RCC 7860 (cell line): ENCODE measurements around the gene SNRPA1.
"Not testable (repeated sequence)": the region's sequence is repeated elsewhere in the genome, so short reads cannot be mapped to it uniquely, and the experiment has no call there.

Experiments used
- DNase-seq: peaks from one replicate; pipeline ENCODE4 v3.0.0-alpha.2; 2015; ENCODE audit warnings: low spot score
- FAIRE-seq: peaks from 2 replicates; lab custom pipeline; 2012; peaks lifted over from hg19 to GRCh38; lab: Jason Lieb, UNC

Gene SNRPA1

GRCh38 chr15:101296418-101297405 is 1.7 kb upstream of the SNRPA1 start:
- FAIRE-seq (no peak), DNase-seq (no peak)

GRCh38 chr15:101295607-101296161 is 636 bp upstream of the SNRPA1 start:
- FAIRE-seq (no peak), DNase-seq (peak; percentile 9)

GRCh38 chr15:101293122-101293521 is 1.9 kb downstream of the SNRPA1 start:
- no peak for FAIRE-seq
- no peak for DNase-seq

- FAIRE-seq (peak; percentile 15), DNase-seq (peak; percentile 25)
Measured at GRCh38 chr15:101288905-101289513, 6.0 kb downstream of the SNRPA1 start.

- FAIRE-seq, DNase-seq: not testable (repeated sequence)
Measured at GRCh38 chr15:101287342-101287741, 7.7 kb downstream of the SNRPA1 start.

- DNase-seq (no peak), FAIRE-seq (no peak)
Measured at GRCh38 chr15:101286471-101287114, 8.5 kb downstream of the SNRPA1 start.

GRCh38 chr15:101283931-101284330 is 11.1 kb downstream of the SNRPA1 start:
- DNase-seq (no peak), FAIRE-seq (no peak)

- FAIRE-seq: no peak
- no peak for DNase-seq
Measured at GRCh38 chr15:101280007-101280406, 15.0 kb downstream of the SNRPA1 start.

GRCh38 chr15:101277943-101278564 is 17.0 kb downstream of the SNRPA1 start:
- DNase-seq (no peak), FAIRE-seq (no peak)

- FAIRE-seq: no peak
- DNase-seq: peak; percentile 53
Measured at GRCh38 chr15:101277038-101277822, 17.8 kb downstream of the SNRPA1 start, which contains the start of gene SELENOS. Gene SELENOS, minus strand, starts transcription at chr15:101277485. Its CDS starts 68 bp downstream, at chr15:101277417.

GRCh38 chr15:101276501-101277037 is 18.5 kb downstream of the SNRPA1 start:
- FAIRE-seq: no peak
- DNase-seq: peak; percentile 28

- no peak for DNase-seq
- FAIRE-seq: no peak
Measured at GRCh38 chr15:101275018-101275417, 20.0 kb downstream of the SNRPA1 start.

GRCh38 chr15:101273534-101273933 is 21.5 kb downstream of the SNRPA1 start:
- DNase-seq (no peak), FAIRE-seq (no peak)

GRCh38 chr15:101272584-101272983 is 22.5 kb downstream of the SNRPA1 start:
- FAIRE-seq: no peak
- no peak for DNase-seq

GRCh38 chr15:101269479-101270223 is 25.4 kb downstream of the SNRPA1 start:
- DNase-seq (no peak), FAIRE-seq (no peak)

GRCh38 chr15:101267320-101268104 is 27.5 kb downstream of the SNRPA1 start:
- no peak for FAIRE-seq
- DNase-seq: peak; percentile 4

- DNase-seq: no peak
- FAIRE-seq: no peak
Measured at GRCh38 chr15:101266787-101267186, 28.3 kb downstream of the SNRPA1 start.

- FAIRE-seq (no peak), DNase-seq (no peak)
Measured at GRCh38 chr15:101266034-101266433, 29.0 kb downstream of the SNRPA1 start.
